Suprapubic skin (tissue), 4 donors: ENCODE measurements around the gene ZNF148. TPM values are rescaled to one million over a fixed set of nuclear protein-coding genes. Genes with fewer than 3 reads are reported as not detected.

Experiments
- DNase-seq, 2 donors: peaks; one replicate each; pipeline ENCODE4 v3.0.0-alpha.2; 2019; ENCODE audit warnings: low spot score in 2 of 2
- H3K27ac ChIP-seq: fragments of 200-600 bp; sonication (generic); one replicate; pipeline ENCODE4 v1.5.1; 2019
- H3K27me3 ChIP-seq: fragments of 200-600 bp; sonication (generic); one replicate; pipeline ENCODE4 v1.5.1; 2019
- H3K36me3 ChIP-seq: fragments of 200-600 bp; sonication (generic); one replicate; pipeline ENCODE4 v1.5.1; 2019
- H3K4me1 ChIP-seq: fragments of 200-600 bp; sonication (generic); one replicate; pipeline ENCODE4 v1.5.1; 2019
- H3K4me3 ChIP-seq: fragments of 200-600 bp; sonication (generic); one replicate; pipeline ENCODE4 v1.5.1; 2019; ENCODE audit warnings: mild to moderate bottlenecking
- H3K9me3 ChIP-seq: fragments of 200-600 bp; sonication (generic); one replicate; pipeline ENCODE4 v1.5.1; 2019
- EP300 ChIP-seq: sonication (generic); formaldehyde crosslinking; IDR thresholded peaks from one replicate; pipeline ENCODE4 v1.6.1; 2017; ENCODE audit warnings: antibody characterized with exemption
- POLR2A ChIP-seq, 2 donors: fragments of 450-650 bp; IDR thresholded peaks; one replicate each; pipeline ENCODE4 v1.6.1; 2017; ENCODE audit warnings: antibody characterized with exemption in 2 of 2, mild to moderate bottlenecking in 2 of 2, moderate library complexity in 2 of 2
- POLR2AphosphoS5 ChIP-seq, 3 donors: sonication (generic); formaldehyde crosslinking; IDR thresholded peaks; one replicate each; pipeline ENCODE4 v1.6.1; 2017; ENCODE audit warnings: antibody characterized with exemption in 3 of 3
- WGBS: methylation state at CpG from one replicate; pipeline ENCODE4 v1.1.5; 2018; 5-methylcytosine and 5-hydroxymethylcytosine counted together
- total RNA-seq, 4 donors: library from RNA; depleted of rRNA; stranded (reverse); fragments of >200 nt; gene quantifications; one replicate each; pipeline ENCODE4 v1.1.0, GENCODE V29; 2016
- TF ChIP-seq, protein P1 (sequence below), 2 donors: fragments of 200-600 bp in 1 of 2; fragments of 450-650 bp in 1 of 2; sonication (generic) in 1 of 2; IDR thresholded peaks; one replicate each; pipeline ENCODE4 v1.5.1; 2016 to 2019; ENCODE audit warnings: antibody characterized with exemption in 2 of 2, mild to moderate bottlenecking in 1 of 2, moderate library complexity in 1 of 2

Gene ZNF148
- total RNA-seq, 4 donors from 2014 or later, result 16.5 to 30.0 (median 20.3) TPM

DNA sequence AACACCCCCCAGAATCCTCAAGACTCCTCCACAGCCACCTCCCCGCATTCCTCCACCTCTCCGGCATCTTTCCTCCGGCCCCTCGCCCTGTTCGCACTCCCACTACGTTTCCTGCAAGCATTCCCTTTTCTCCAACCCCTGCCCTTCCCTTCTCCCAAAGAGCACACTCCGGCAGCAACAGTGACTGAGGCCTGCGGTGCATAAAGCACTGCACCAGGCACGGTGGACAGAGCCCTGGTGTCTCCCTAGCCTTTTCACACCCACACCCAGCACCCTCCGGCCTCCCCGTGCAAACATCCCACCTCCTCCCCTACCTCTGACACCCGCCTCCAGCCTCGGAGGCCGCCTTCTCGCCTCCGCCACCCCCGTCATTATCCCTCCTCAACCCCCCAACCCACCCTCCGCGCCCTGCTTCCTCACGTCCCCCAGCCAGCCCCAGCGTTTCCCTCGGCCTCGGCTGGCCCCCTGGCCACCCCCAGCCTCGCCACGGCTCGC, 577 bp downstream of the ZNF148 start:
- Histone ChIP-seq H3K36me3 (no peaks in the 10 kb centered on the region), H3K27ac (peak overlapping the region; percentile 94), H3K27me3 (no peaks in the 10 kb centered on the region), H3K9me3 (no peaks in the 10 kb centered on the region), H3K4me3 (peak overlapping the region; percentile 97), H3K4me1 (peaks cover 36% of the 10 kb centered on the region)
- no peak for TF ChIP-seq POLR2AphosphoS5 (IDR thresholded peaks at IDR 0.05)
- TF ChIP-seq EP300, result no peak
- TF ChIP-seq, protein P1, sequence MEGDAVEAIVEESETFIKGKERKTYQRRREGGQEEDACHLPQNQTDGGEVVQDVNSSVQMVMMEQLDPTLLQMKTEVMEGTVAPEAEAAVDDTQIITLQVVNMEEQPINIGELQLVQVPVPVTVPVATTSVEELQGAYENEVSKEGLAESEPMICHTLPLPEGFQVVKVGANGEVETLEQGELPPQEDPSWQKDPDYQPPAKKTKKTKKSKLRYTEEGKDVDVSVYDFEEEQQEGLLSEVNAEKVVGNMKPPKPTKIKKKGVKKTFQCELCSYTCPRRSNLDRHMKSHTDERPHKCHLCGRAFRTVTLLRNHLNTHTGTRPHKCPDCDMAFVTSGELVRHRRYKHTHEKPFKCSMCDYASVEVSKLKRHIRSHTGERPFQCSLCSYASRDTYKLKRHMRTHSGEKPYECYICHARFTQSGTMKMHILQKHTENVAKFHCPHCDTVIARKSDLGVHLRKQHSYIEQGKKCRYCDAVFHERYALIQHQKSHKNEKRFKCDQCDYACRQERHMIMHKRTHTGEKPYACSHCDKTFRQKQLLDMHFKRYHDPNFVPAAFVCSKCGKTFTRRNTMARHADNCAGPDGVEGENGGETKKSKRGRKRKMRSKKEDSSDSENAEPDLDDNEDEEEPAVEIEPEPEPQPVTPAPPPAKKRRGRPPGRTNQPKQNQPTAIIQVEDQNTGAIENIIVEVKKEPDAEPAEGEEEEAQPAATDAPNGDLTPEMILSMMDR (IDR thresholded peaks at IDR 0.05), result no peak
- no peak for TF ChIP-seq POLR2A (IDR thresholded peaks at IDR 0.05)
- under 1% methylated on average over 22 of the region's 26 CpGs for WGBS
- DNase-seq, result peak in 1 of 2 donors; percentile 70

DNA sequence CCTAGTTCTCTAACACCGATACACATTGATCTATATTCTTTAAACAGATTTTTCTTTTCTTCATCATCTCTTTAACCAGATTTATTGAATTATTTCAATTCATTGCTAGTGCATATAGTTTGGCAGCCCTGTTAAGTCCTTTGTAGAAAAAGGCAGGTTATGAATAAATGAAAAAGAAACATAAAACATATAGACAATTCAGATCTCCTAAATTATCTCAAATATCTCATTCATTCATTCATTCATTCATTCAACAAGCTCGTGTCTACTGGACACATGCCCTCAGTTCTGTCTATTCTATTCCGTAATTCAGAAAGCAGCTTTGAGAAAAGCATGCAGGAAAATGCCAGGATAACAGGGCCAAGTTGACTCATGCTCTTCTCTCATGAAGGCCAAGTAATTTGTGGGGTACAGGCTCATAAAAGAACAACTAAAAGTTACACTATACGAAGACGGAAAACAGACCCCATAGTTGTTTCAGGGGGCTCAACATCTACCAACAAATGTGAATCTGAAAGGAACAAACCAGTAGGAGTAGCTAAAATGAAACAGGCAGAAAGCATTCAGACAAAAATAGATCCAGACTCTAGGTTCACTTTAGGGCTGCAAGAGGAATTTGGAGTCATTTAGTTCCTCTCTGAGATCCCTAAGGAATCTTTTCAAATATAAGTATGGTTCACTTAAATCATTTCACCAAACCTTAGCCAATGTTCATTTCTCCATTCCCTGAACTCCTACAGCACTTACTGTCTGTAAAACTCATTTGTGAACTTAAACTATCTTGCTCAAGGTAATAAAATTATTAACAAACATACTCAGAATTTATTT, 7.5 kb downstream of the ZNF148 start:
- TF ChIP-seq POLR2AphosphoS5 (IDR thresholded peaks at IDR 0.05), result no peak
- TF ChIP-seq, protein P1 (IDR thresholded peaks at IDR 0.05), result no peak
- no peak for TF ChIP-seq EP300
- TF ChIP-seq POLR2A (IDR thresholded peaks at IDR 0.05), result no peak
- Histone ChIP-seq H3K36me3 (no peaks in the 10 kb centered on the region), H3K27ac (no peak overlapping the region), H3K4me1 (peaks cover 28% of the 10 kb centered on the region), H3K4me3 (no peak overlapping the region), H3K27me3 (no peaks in the 10 kb centered on the region), H3K9me3 (no peaks in the 10 kb centered on the region)
- DNase-seq, result no peak
- 33% methylated on average over 5 of the region's 5 CpGs for WGBS

DNA sequence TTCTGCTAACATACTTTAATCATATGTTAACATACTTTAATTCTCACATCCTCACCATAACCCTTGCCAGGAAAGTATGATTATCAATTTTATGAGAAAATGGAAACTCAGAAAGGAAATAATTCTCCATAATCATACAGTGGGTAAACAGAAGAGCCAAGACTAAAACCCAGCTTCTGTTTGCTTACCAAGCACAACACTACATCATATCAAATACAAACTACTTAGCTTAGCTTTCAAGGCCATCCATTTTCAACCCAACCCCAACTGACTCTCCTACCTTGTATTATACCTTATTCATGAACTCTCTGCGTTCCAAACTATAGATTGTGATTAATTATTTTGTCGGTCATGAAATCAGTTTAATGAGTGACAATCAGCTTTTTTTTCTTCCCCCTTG, 9.0 kb downstream of the ZNF148 start:
- H3K4me3 ChIP-seq, result no peak overlapping the region
- WGBS, result 90% methylated on average over 2 of the region's 2 CpGs
- no peak overlapping the region for H3K27ac ChIP-seq
- no peaks in the 10 kb centered on the region for H3K27me3 ChIP-seq
- no peaks in the 10 kb centered on the region for H3K9me3 ChIP-seq
- DNase-seq, result no peak
- TF ChIP-seq EP300 (no peak), POLR2A (IDR thresholded peaks at IDR 0.05) (no peak), POLR2AphosphoS5 (IDR thresholded peaks at IDR 0.05) (no peak)
- TF ChIP-seq, protein P1 (IDR thresholded peaks at IDR 0.05), result no peak
- peaks cover 24% of the 10 kb centered on the region for H3K4me1 ChIP-seq
- H3K36me3 ChIP-seq, result no peaks in the 10 kb centered on the region

DNA sequence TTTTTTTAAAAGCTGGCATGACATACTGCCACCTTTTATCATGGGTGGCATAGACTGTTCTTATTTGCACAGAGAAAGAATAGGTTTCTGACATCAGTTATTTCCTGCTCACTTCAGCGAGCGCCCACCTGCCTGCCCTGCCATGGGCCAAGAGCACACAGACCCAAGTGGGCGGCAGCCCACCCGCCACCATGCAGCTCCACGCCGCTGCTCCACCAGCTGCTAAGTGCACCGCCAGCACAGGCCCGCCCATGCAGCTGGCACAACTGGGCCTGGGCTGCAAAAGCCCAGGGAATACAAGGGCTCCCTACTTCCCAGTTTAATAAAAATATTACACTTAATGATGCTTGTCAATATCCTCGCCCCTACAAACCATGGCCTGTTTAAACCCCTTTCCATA, 15.4 kb downstream of the ZNF148 start:
- TF ChIP-seq POLR2A (IDR thresholded peaks at IDR 0.05), result no peak
- no peak for TF ChIP-seq EP300
- no peak for TF ChIP-seq POLR2AphosphoS5 (IDR thresholded peaks at IDR 0.05)
- TF ChIP-seq, protein P1 (IDR thresholded peaks at IDR 0.05), result no peak
- Histone ChIP-seq H3K4me1 (peaks cover 24% of the 10 kb centered on the region), H3K27ac (no peak overlapping the region), H3K36me3 (no peaks in the 10 kb centered on the region), H3K27me3 (no peaks in the 10 kb centered on the region), H3K4me3 (no peak overlapping the region), H3K9me3 (no peaks in the 10 kb centered on the region)
- 94% methylated on average over 9 of the region's 9 CpGs for WGBS
- DNase-seq, result no peak

DNA sequence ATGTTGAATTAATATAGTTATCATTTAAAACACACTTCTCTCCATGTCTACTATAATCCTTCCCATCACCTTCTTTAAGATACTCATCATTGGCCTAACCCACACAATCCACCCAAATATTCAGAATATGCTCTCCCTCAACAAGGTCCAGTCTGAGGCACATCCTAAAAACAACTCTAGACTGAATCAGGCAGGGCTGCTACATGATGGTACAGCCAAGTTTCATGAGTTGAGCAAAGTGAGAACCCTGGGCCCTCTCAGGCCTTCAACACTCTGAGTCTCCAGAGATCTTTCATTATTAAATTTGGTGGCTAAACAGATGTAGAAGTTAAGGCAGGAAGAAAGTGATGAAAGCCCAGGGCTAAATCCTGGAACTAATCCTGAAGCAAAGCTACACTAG, 16.2 kb downstream of the ZNF148 start:
- no peak overlapping the region for H3K4me3 ChIP-seq
- H3K4me1 ChIP-seq, result peaks cover 24% of the 10 kb centered on the region
- DNase-seq, result no peak
- H3K27ac ChIP-seq, result no peak overlapping the region
- no peaks in the 10 kb centered on the region for H3K9me3 ChIP-seq
- H3K27me3 ChIP-seq, result no peaks in the 10 kb centered on the region
- H3K36me3 ChIP-seq, result no peaks in the 10 kb centered on the region
- no peak for TF ChIP-seq POLR2AphosphoS5 (IDR thresholded peaks at IDR 0.05)
- no peak for TF ChIP-seq EP300
- TF ChIP-seq POLR2A (IDR thresholded peaks at IDR 0.05), result no peak
- TF ChIP-seq, protein P1 (IDR thresholded peaks at IDR 0.05), result no peak
